Fibroblast of pulmonary artery (primary cell): ENCODE data around the gene IYD.

Experiments
- DNase-seq: peaks from one replicate; pipeline ENCODE4 v3.0.0-alpha.2; 2010; ENCODE audit warnings: low read depth
- H3K4me3 ChIP-seq: replicated peaks from 2 replicates; pipeline ENCODE4 v1.5.1; 2011; ENCODE audit warnings: low read depth, mild to moderate bottlenecking, control low read depth, low read length, moderate library complexity
- TF ChIP-seq, protein P1 (sequence below): IDR thresholded peaks from 2 replicates; pipeline ENCODE4 v1.5.1; 2011; ENCODE audit warnings: mild to moderate bottlenecking, control low read depth, low read length, inconsistent platforms; ENCODE audit errors: missing control alignments

IYD gene

GRCh38 chr6:150416128-150416527 is 47.3 kb downstream of the IYD start:
- TF ChIP-seq, protein P1, sequence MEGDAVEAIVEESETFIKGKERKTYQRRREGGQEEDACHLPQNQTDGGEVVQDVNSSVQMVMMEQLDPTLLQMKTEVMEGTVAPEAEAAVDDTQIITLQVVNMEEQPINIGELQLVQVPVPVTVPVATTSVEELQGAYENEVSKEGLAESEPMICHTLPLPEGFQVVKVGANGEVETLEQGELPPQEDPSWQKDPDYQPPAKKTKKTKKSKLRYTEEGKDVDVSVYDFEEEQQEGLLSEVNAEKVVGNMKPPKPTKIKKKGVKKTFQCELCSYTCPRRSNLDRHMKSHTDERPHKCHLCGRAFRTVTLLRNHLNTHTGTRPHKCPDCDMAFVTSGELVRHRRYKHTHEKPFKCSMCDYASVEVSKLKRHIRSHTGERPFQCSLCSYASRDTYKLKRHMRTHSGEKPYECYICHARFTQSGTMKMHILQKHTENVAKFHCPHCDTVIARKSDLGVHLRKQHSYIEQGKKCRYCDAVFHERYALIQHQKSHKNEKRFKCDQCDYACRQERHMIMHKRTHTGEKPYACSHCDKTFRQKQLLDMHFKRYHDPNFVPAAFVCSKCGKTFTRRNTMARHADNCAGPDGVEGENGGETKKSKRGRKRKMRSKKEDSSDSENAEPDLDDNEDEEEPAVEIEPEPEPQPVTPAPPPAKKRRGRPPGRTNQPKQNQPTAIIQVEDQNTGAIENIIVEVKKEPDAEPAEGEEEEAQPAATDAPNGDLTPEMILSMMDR = no peak
- DNase-seq = no peak
- no peak overlapping the region for H3K4me3 ChIP-seq

- TF ChIP-seq, protein P1 = no peak
- H3K4me3 ChIP-seq = no peak overlapping the region
- no peak for DNase-seq
These were observed 48.4 kb downstream of the IYD start for GRCh38 chr6:150417250-150417649.

- TF ChIP-seq, protein P1 = peak; percentile 91
- DNase-seq = peak; percentile 88
- H3K4me3 ChIP-seq = peak overlapping the region; percentile 40
These were observed 49.4 kb downstream of the IYD start for GRCh38 chr6:150417899-150418826.

- peak; percentile 68 for DNase-seq
- peak overlapping the region; percentile 40 for H3K4me3 ChIP-seq
- TF ChIP-seq, protein P1 = peak; percentile 72
These were observed 50.2 kb downstream of the IYD start for GRCh38 chr6:150418827-150419594.

DNA sequence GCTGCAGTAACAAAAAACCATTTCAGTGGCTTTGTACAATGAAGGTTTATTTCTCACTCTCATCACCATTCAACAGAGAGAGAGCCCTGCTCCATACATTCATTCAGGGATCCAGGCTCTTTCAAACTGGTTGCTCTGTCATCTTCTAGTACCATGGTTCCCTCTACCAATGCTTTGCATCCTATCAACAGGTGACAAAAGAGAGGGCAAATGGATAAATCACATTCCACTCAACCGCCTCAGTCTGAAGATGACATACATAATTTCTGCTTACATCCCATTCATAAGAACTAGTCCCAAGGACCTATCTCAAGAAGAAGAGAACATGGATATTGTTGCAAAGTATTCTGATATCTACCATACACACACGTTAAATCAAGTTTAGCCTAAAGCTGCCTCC is 51.6 kb downstream of the IYD start:
- TF ChIP-seq, protein P1 = no peak
- no peak for DNase-seq
- H3K4me3 ChIP-seq = no peak overlapping the region

- no peak for DNase-seq
- H3K4me3 ChIP-seq = no peak overlapping the region
- TF ChIP-seq, protein P1 = no peak
These were observed 52.1 kb downstream of the IYD start for GRCh38 chr6:150420926-150421325.
